Transverse colon (tissue), 4 donors: ENCODE data around the gene BMPR1B. TPM values are rescaled to one million over a fixed set of nuclear protein-coding genes. Genes with fewer than 3 reads are reported as not detected.

Experiments
- DNase-seq: peaks from one replicate; pipeline ENCODE4 v3.0.0-alpha.2; 2019
- H3K27ac ChIP-seq, 4 donors: fragments of 200-600 bp; sonication (generic); 2 replicates each; pipeline ENCODE4 v1.5.1; 2016 to 2018; ENCODE audit warnings: inconsistent platforms in 4 of 4
- H3K27me3 ChIP-seq: fragments of 200-600 bp; sonication (generic); 2 replicates; pipeline ENCODE4 v1.5.1; 2017; ENCODE audit warnings: inconsistent platforms
- H3K36me3 ChIP-seq, 4 donors: fragments of 200-600 bp; sonication (generic); 2 replicates each; pipeline ENCODE4 v1.5.1; 2017 to 2019; ENCODE audit warnings: inconsistent platforms in 4 of 4
- H3K4me1 ChIP-seq, 4 donors: fragments of 200-600 bp; sonication (generic); 2 replicates each; pipeline ENCODE4 v1.5.1; 2017 to 2020; ENCODE audit warnings: inconsistent platforms in 4 of 4
- H3K4me3 ChIP-seq, 4 donors: fragments of 200-600 bp; sonication (generic); 1 replicate in 1 of 4; 2 replicates in 3 of 4; pipeline versions ENCODE4 v1.5.1 to v1.6.1; 2017 to 2019; ENCODE audit warnings: inconsistent platforms in 4 of 4
- H3K9me3 ChIP-seq, 2 donors: fragments of 200-600 bp; sonication (generic); 2 replicates each; pipeline ENCODE4 v1.5.1; 2017 to 2019; ENCODE audit warnings: inconsistent platforms in 2 of 2
- CTCF ChIP-seq, 5 experiments: fragments of 200-600 bp in 3 of 5; fragments of 450-650 bp in 2 of 5; sonication (generic) in 3 of 5; IDR thresholded peaks; 1 replicate in 2 of 5; 2 replicates in 3 of 5; pipeline ENCODE4 v1.5.1; 2016 to 2017; ENCODE audit warnings: antibody characterized with exemption in 5 of 5, inconsistent platforms in 3 of 5, mild to moderate bottlenecking in 2 of 5, moderate library complexity in 1 of 5
- EP300 ChIP-seq: sonication (generic); formaldehyde crosslinking; IDR thresholded peaks from one replicate; pipeline ENCODE4 v1.6.1; 2017; ENCODE audit warnings: antibody characterized with exemption, low read depth
- POLR2A ChIP-seq: fragments of 450-650 bp; IDR thresholded peaks from one replicate; pipeline ENCODE4 v1.6.1; 2016; ENCODE audit warnings: antibody characterized with exemption, mild to moderate bottlenecking, moderate library complexity
- POLR2AphosphoS5 ChIP-seq, 3 donors: sonication (generic); formaldehyde crosslinking; IDR thresholded peaks; one replicate each; pipeline ENCODE4 v1.6.1; 2016; ENCODE audit warnings: antibody characterized with exemption in 3 of 3
- WGBS, 2 donors: methylation state at CpG; one replicate each; pipeline ENCODE4 v1.1.5; 2018; ENCODE audit warnings: low coverage in 1 of 2; 5-methylcytosine and 5-hydroxymethylcytosine counted together
- in situ Hi-C, 4 donors: fragments of 200-750 bp; cut with MboI; loops; one replicate each; pipeline versions ENCODE4 v1.15.0 to v1.15.1; 2017; ENCODE audit warnings: low sequenced_read_pairs in 3 of 4, low pct_ligation_motif_present in 1 of 4, low pct_unique_long_range_greater_than_20kb in 1 of 4
- intact Hi-C: fragments of 100-400 bp; cut with DNase I; formaldehyde crosslinking; loops from one replicate; pipeline ENCODE4 v1.15.1; 2023; ENCODE audit warnings: low total_unique reads
- total RNA-seq, 4 donors: library from RNA; depleted of rRNA; stranded (reverse); fragments of >200 nt; gene quantifications; one replicate each; pipeline ENCODE4 v1.1.0, GENCODE V29; 2016

The BMPR1B gene
- total RNA-seq, 4 donors from 2014 or later: 0.64 to 3.2 (median 0.68) TPM; not detected in 1

- no peak for DNase-seq
- intact Hi-C loops: no loop called here
- H3K36me3 ChIP-seq: no peaks in the 10 kb centered on the region
- no peak overlapping the region for H3K27ac ChIP-seq
- H3K4me3 ChIP-seq: no peak overlapping the region
- H3K9me3 ChIP-seq: no peaks in the 10 kb centered on the region
- TF ChIP-seq EP300: no peak
- no peak for TF ChIP-seq POLR2AphosphoS5 (IDR thresholded peaks at IDR 0.05)
- TF ChIP-seq POLR2A: no peak
- no peak for TF ChIP-seq CTCF (IDR thresholded peaks at IDR 0.05)
- WGBS, 2 donors: 83 to 87% methylated on average over 3 to 5 of the region's 5 CpGs
- no peaks in the 10 kb centered on the region for H3K27me3 ChIP-seq
- no peaks in the 10 kb centered on the region for H3K4me1 ChIP-seq
- in situ Hi-C loops: no loop called here
Measured at GRCh38 chr4:95188701-95189370, 431.1 kb downstream of the BMPR1B start.

- no peak for DNase-seq
- TF ChIP-seq POLR2A (no peak), EP300 (no peak), CTCF (IDR thresholded peaks at IDR 0.05) (no peak), POLR2AphosphoS5 (IDR thresholded peaks at IDR 0.05) (peak in 1 of 3 donors; percentile 46)
- 63 to 68% methylated on average over 3 to 9 of the region's 9 CpGs for WGBS, 2 donors
- in situ Hi-C loops (no loop called here), intact Hi-C loops (no loop called here)
- Histone ChIP-seq H3K27ac (no peak overlapping the region), H3K4me1 (no peaks in the 10 kb centered on the region), H3K4me3 (no peak overlapping the region), H3K36me3 (no peaks in the 10 kb centered on the region), H3K9me3 (no peaks in the 10 kb centered on the region), H3K27me3 (no peaks in the 10 kb centered on the region)
Measured at GRCh38 chr4:95190751-95191436, 433.1 kb downstream of the BMPR1B start.

GRCh38 chr4:95191537-95191936 lies 433.8 kb downstream of the BMPR1B start:
- H3K4me1 ChIP-seq: no peaks in the 10 kb centered on the region
- TF ChIP-seq EP300 (no peak), CTCF (IDR thresholded peaks at IDR 0.05) (no peak), POLR2A (no peak), POLR2AphosphoS5 (IDR thresholded peaks at IDR 0.05) (no peak)
- H3K36me3 ChIP-seq: no peaks in the 10 kb centered on the region
- in situ Hi-C loops (no loop called here), intact Hi-C loops (no loop called here)
- H3K27ac ChIP-seq: no peak overlapping the region
- no peaks in the 10 kb centered on the region for H3K9me3 ChIP-seq
- no peak for DNase-seq
- H3K27me3 ChIP-seq: no peaks in the 10 kb centered on the region
- H3K4me3 ChIP-seq: no peak overlapping the region
- 67 to 90% methylated on average over 1 to 3 of the region's 3 CpGs for WGBS, 2 donors

- no peaks in the 10 kb centered on the region for H3K4me1 ChIP-seq
- no peak overlapping the region for H3K4me3 ChIP-seq
- intact Hi-C loops (no loop called here), in situ Hi-C loops (no loop called here)
- WGBS, 2 donors: 74 to 78% methylated on average over 12 to 22 of the region's 22 CpGs
- TF ChIP-seq POLR2AphosphoS5 (IDR thresholded peaks at IDR 0.05): no peak
- no peak for TF ChIP-seq CTCF (IDR thresholded peaks at IDR 0.05)
- no peak for TF ChIP-seq EP300
- H3K9me3 ChIP-seq: no peaks in the 10 kb centered on the region
- no peaks in the 10 kb centered on the region for H3K36me3 ChIP-seq
- DNase-seq: no peak
- H3K27ac ChIP-seq: no peak overlapping the region
- H3K27me3 ChIP-seq: no peaks in the 10 kb centered on the region
Measured at GRCh38 chr4:95193391-95194224, 435.9 kb downstream of the BMPR1B start.
